GM18951 (cell line): Measurements from ENCODE around the gene REG1A.

Experiments used
- POLR2A ChIP-seq: IDR thresholded peaks from 4 replicates; pipeline ENCODE4 v1.6.1; 2011; ENCODE audit warnings: mild to moderate bottlenecking; ENCODE audit not compliant: insufficient read length, insufficient read depth; ENCODE audit errors: extremely low read depth
- in situ Hi-C: fragments of 300-500 bp; cut with MboI; formaldehyde crosslinking; loops from one replicate; pipeline ENCODE4 v1.12.0; 2022; ENCODE audit warnings: low sequenced_read_pairs, mixed read lengths, inconsistent platforms; ENCODE audit not compliant: unreplicated experiment

The REG1A gene

GRCh38 chr2:79103214-79103613 lies 17.1 kb upstream of the REG1A start:
- no peak for TF ChIP-seq POLR2A
- in situ Hi-C loops = no loop called here

DNA sequence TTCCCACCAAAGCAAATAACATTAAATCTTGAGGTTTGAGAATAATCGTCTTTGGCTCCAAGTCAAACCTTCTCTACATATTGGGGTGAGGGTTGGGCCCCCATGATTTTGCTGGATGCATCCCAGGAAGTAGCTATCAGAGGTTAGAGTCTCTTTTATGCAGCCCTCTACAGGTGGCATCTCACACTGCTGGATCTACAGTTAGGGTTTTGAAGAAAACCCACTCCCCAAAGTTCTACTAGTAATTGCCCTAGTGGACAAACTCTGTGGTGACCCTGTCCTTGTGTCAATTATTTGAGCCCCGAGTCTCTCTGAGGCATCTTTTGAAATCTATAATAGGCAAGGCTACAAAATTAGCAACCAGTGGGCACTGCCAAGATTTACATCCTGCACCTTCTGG lies 15.0 kb upstream of the REG1A start:
- in situ Hi-C loops = no loop called here
- TF ChIP-seq POLR2A = no peak

DNA sequence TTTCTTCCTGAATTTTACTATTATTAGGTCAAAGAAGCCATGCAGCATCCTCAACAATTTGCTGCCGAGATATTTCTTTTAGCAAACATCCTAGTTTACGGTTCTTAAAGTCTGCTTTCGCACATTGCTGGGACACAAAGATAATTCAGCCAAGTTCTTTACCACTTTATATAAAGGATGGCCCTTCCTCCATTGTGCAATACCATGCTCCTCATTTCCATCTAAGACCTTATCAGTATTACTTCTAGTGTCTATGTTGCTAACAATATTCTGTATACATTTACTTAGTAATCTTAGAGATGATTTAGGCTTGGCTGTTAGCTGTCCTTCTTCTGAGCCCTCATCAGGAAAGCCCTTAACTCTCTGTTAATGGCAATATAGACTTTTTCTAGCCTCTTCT lies 8.0 kb upstream of the REG1A start:
- no peak for TF ChIP-seq POLR2A
- in situ Hi-C loops = no loop called here

DNA sequence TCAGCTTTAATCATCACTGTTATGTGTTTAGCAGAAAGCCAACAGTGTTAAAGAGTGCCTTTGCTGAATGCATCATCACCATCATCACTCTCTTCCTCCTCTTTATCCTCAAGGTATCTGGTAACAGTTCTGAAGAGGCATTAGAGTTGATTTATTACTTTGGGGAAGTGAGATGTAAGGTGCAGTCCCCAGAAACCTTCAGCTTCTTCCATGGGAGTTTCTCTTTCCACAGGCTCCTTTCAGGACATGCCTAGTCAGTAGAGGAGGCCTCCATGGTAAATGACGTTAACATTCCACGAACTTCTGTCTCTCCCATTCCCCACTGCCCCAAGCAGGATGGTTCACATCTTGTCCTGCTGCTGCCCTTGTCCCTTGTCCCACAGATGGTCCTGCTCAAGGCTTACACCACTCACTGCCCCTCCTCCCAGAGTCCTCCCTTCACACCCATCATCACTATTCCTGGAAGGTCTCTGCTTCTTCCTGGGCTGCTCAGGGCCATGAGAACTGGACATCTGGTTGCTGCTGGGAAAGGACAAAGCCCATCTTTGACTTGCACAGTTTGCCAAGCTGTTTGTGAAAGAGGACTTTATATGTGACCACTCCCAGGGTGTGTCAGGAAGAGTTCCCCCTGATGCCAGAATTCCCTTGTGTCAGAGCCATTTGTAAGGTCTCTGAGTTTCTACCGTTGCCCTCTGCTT lies 5.3 kb upstream of the REG1A start:
- in situ Hi-C loops = no loop called here
- no peak for TF ChIP-seq POLR2A

DNA sequence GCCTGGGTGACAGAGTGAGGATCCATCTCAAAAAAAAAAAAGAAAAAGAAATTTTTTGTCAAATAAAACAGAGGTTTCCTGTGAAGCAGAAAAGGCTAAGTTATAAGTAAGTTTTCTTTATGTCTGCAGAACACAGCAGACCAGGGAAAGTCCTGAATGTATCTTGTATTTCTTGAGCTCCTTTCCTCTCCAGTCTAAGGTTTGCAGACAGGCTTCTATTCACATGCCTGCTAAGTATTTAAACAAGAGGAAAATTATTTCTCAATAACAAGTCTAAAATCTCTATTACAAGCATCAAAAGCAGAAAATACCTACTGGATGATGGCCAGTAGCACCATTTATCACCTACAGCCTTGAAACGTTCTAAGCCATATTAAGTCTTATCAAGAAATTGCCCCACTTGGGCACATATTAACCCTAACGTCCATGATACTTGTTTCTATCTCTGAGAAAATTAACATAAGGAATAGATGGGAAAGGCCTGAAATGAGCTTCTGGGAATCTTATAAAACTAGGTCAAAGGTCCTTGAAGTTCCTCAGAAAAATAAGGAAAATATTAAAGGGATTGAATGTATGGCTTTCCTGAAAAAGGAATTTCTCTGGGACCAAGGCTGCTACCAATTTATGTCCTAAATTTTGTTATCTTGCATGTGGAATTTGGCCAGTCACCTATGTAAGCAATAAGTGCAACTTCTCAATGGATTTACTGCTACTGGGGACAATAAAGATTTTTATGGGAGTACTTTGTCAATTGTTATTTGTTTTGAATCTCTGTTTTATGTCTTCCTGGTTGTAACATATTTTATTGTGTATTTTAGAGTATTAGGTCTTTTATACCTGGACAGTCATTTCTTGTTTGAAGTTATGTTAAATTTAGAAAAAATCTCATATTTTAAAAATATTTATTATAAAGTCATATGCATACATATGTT lies 3.0 kb upstream of the REG1A start:
- TF ChIP-seq POLR2A = no peak
- in situ Hi-C loops = no loop called here

- TF ChIP-seq POLR2A = no peak
- in situ Hi-C loops = no loop called here
Measured at GRCh38 chr2:79122676-79123075, 2.4 kb downstream of the REG1A start.

DNA sequence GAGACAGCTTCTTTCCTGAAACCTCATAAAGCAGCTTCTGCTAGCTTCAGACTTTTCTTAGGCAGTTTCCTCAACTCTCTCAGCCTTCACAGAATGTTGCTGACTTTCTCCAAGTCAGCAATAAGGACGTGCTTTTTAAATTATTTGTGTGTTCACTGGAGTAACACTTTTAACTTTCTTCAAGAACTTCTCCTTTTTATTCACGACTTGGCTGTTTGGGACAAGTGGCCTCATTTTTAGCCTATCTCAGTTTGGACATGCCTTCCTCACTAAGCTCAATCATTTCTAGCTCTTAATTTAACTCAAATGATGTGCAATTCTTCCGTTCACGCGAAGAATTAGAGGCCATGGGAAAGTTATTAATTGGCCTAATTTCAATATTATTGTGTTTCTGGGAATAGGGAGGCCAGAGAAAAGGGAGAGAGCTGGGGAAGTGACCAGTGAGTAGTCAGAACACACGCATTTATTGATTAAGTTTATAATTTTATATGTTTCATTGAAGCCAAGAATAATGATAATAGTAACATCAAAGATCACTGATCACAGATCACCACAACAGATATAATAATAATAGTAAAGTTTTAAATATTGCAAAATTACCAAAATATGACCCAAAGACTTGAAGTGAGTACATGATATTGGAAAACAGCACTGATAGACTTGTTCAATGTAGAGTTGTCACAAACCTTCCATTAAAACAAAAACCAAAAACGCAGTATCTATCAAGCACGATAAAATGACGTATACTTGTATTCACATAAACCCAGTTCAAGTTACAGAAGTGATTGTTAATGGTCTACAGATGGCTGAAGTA lies 4.8 kb downstream of the REG1A start:
- in situ Hi-C loops = no loop called here
- TF ChIP-seq POLR2A = no peak

GRCh38 chr2:79125721-79125985 lies 5.4 kb downstream of the REG1A start:
- no peak for TF ChIP-seq POLR2A

GRCh38 chr2:79128406-79128805 lies 8.1 kb downstream of the REG1A start:
- in situ Hi-C loops = no loop called here
- no peak for TF ChIP-seq POLR2A

More at GRCh38 chr2:79125721-79125985, 5.4 kb downstream of the REG1A start:
- in situ Hi-C loops = no loop called here

DNA sequence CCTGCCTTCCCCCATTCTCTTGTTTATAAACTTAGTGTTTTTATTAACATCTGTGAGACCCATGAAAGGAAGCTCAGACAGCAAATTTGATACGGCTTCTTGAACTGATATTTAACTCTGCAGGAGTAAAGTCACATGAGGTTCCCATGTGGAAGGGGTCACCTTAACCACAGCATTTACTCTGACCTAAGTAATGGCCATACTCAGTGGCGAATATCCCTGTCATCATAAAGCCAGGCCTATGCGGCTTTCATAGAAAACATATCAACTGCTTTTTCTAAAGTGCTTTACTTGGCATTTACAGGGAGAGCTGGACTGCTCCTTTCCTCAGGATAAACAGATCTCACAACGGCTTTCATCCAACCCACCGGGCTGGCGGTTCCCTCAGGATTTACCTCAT lies 9.0 kb downstream of the REG1A start:
- in situ Hi-C loops = no loop called here
- no peak for TF ChIP-seq POLR2A

- no peak for TF ChIP-seq POLR2A
- in situ Hi-C loops = no loop called here
Measured at GRCh38 chr2:79129804-79130203, 9.5 kb downstream of the REG1A start.

GRCh38 chr2:79131687-79132086 lies 11.4 kb downstream of the REG1A start:
- no peak for TF ChIP-seq POLR2A
- in situ Hi-C loops = no loop called here

- no peak for TF ChIP-seq POLR2A
- in situ Hi-C loops = no loop called here
Measured at GRCh38 chr2:79138385-79138784, 18.1 kb downstream of the REG1A start.
